Measurements from ENCODE around the gene XPNPEP1. TPM values are rescaled to one million over a fixed set of nuclear protein-coding genes. Genes with fewer than 3 reads are reported as not detected.

Gene XPNPEP1
- polyA plus RNA-seq, result 96.3 and 113 TPM in 2 replicates
- 90.3 and 102 TPM in 2 replicates for polyA minus RNA-seq

DNA sequence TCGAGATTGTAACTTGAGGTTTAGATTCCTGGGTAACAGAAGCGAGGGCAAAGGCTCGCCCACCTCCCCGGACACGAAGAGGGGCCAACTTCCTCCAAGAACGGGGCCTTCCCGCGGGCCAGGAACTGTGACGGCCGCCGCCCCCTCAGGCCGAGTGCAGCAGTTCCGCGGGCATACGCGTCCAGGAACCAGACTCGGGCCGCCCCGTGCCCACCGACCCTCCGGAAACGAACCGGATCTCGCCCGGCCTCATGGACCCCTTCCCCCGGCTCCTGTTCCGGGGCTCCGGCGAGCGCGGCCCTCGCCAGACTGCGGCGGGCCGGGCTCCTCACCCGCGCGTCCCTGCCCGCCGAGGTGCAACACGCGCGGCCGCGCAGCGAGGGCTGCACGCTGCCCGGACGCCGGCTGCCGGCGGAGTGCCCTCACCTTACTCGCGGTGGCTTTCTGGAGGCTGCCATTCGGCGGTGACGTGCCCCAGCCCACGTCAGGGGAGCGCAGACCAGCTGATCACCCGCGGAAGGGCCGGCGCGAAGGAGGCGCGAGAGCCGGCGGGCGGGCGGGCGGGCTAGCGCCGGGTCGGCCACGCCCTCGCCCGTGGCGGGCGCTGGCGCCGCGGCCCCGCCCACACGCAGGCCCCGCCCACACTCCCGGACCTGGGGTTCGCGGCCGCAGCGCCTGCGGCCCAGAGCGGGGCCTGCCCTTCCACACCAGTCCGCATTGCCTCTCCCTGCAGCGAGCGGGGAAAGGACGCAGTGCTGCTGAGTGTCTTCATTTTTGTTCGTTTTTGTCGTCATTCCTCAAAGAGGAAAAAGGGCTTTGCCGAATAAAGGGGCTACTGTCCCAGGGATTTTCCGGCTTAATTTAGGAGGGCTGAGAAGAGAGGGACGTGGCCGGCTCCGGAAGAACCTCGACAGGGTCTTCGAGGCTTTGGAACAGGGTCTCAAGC, at the start of gene XPNPEP1:
TSS of gene XPNPEP1 (minus strand) at position 536 of the 946 bp plus-strand sequence. CDS start at position 458, 78 bp downstream.
- H3K9me3 ChIP-seq (ENCODE audit: low read length), result no peaks in the 10 kb centered on the region
- H3K4me2 ChIP-seq (ENCODE audit: low read length), result peak within 1 kb of the TSS; percentile 78
- TF ChIP-seq EP300 (conservative IDR thresholded peaks at IDR 0.05; ENCODE audit: poor library complexity, severe bottlenecking), result peak; percentile 28
- peak; percentile 63 for TF ChIP-seq POLR2AphosphoS5 (IDR thresholded peaks at IDR 0.05)
- no peak for TF ChIP-seq TAF1 (IDR thresholded peaks at IDR 0.05; ENCODE audit: low read depth)
- TF ChIP-seq, protein P1, sequence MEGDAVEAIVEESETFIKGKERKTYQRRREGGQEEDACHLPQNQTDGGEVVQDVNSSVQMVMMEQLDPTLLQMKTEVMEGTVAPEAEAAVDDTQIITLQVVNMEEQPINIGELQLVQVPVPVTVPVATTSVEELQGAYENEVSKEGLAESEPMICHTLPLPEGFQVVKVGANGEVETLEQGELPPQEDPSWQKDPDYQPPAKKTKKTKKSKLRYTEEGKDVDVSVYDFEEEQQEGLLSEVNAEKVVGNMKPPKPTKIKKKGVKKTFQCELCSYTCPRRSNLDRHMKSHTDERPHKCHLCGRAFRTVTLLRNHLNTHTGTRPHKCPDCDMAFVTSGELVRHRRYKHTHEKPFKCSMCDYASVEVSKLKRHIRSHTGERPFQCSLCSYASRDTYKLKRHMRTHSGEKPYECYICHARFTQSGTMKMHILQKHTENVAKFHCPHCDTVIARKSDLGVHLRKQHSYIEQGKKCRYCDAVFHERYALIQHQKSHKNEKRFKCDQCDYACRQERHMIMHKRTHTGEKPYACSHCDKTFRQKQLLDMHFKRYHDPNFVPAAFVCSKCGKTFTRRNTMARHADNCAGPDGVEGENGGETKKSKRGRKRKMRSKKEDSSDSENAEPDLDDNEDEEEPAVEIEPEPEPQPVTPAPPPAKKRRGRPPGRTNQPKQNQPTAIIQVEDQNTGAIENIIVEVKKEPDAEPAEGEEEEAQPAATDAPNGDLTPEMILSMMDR (IDR thresholded peaks at IDR 0.05; ENCODE audit: poor library complexity, severe bottlenecking), result peak; percentile 14
- no peak for TF ChIP-seq EZH2 (IDR thresholded peaks at IDR 0.05; ENCODE audit: borderline replicate concordance, insufficient read depth, low read length, poor library complexity, severe bottlenecking)
- TF ChIP-seq SMC3 (conservative IDR thresholded peaks at IDR 0.05; ENCODE audit: poor library complexity), result peak; percentile 48
- TF ChIP-seq RAD21 (conservative IDR thresholded peaks at IDR 0.05), result peak; percentile 50
- peak; percentile 96 for TF ChIP-seq MXI1 (conservative IDR thresholded peaks at IDR 0.05; ENCODE audit: poor library complexity, severe bottlenecking)
- H3K9me2 ChIP-seq (ENCODE audit: insufficient read depth, low read length), result no peaks in the 10 kb centered on the region
- H4K20me1 ChIP-seq (ENCODE audit: insufficient read depth), result no peaks in the 10 kb centered on the region
- H3K27ac ChIP-seq (ENCODE audit: low read length), result no peak within 1 kb of the TSS
- peak within 1 kb of the TSS; percentile 84 for H3K4me3 ChIP-seq (ENCODE audit: low read length)
- no peaks in the 10 kb centered on the region for H3K36me3 ChIP-seq (ENCODE audit: insufficient read depth, low read length)
- no peaks in the 10 kb centered on the region for H3K79me2 ChIP-seq (replicated peaks; ENCODE audit: insufficient read depth, low read length)
- H3K9ac ChIP-seq (ENCODE audit: low read length), result peak within 1 kb of the TSS; percentile 69
- H2AFZ ChIP-seq (ENCODE audit: low read depth, low read length), result peak within 1 kb of the TSS; percentile 51
- H3K27me3 ChIP-seq (ENCODE audit: insufficient read depth, low read depth, low read length), result no peaks in the 10 kb centered on the region
- H3F3A ChIP-seq (ENCODE audit: insufficient read depth, low read length, poor library complexity, severe bottlenecking), result no peaks in the 10 kb centered on the region

DNA sequence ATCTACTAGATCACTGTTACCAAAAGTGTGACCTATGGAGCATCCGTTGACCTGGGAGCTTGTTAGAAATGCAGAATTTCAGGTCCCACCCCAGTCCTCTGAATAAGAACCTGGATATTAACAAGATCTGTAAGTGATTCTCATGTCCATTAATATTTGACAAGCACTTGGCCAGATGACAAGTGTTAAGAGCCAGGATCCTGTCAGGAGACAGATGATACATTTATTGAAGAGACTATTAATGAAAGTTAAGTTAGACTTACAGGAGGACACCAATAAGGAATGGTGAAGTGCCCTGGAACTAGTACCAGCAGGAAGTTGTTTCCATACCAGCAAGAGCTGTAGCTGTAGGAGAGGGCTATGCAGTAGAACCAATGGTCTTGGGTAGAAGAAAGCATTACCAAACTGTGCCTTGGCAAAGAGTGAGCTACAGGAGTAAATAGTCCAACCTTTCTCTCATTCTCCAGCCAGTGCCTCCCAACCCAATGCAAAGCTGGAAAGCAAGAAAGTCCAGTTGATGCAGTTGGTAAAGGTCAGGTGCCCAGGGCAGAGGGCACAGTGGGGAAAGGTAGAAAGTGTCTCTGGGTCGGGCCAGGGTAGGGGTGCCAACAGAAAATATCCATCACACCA, 49.2 kb upstream of the XPNPEP1 start:
- H3K4me2 ChIP-seq (ENCODE audit: low read length), result no peak overlapping the region
- H3K9ac ChIP-seq (ENCODE audit: low read length), result no peak overlapping the region
- H3K36me3 ChIP-seq (ENCODE audit: insufficient read depth, low read length), result no peaks in the 10 kb centered on the region
- no peaks in the 10 kb centered on the region for H3K79me2 ChIP-seq (replicated peaks; ENCODE audit: insufficient read depth, low read length)
- H2AFZ ChIP-seq (ENCODE audit: low read depth, low read length), result no peak overlapping the region
- TF ChIP-seq EZH2 (IDR thresholded peaks at IDR 0.05; ENCODE audit: borderline replicate concordance, insufficient read depth, low read length, poor library complexity, severe bottlenecking) (no peak), EP300 (conservative IDR thresholded peaks at IDR 0.05; ENCODE audit: poor library complexity, severe bottlenecking) (no peak), SMC3 (conservative IDR thresholded peaks at IDR 0.05; ENCODE audit: poor library complexity) (no peak)
- no peaks in the 10 kb centered on the region for H4K20me1 ChIP-seq (ENCODE audit: insufficient read depth)
- H3K9me2 ChIP-seq (ENCODE audit: insufficient read depth, low read length), result no peaks in the 10 kb centered on the region
- no peaks in the 10 kb centered on the region for H3K9me3 ChIP-seq (ENCODE audit: low read length)
- H3K27ac ChIP-seq (ENCODE audit: low read length), result no peak overlapping the region
- H3F3A ChIP-seq (ENCODE audit: insufficient read depth, low read length, poor library complexity, severe bottlenecking), result no peaks in the 10 kb centered on the region
- H3K4me3 ChIP-seq (ENCODE audit: low read length), result no peak overlapping the region
- H3K27me3 ChIP-seq (ENCODE audit: insufficient read depth, low read depth, low read length), result no peaks in the 10 kb centered on the region

DNA sequence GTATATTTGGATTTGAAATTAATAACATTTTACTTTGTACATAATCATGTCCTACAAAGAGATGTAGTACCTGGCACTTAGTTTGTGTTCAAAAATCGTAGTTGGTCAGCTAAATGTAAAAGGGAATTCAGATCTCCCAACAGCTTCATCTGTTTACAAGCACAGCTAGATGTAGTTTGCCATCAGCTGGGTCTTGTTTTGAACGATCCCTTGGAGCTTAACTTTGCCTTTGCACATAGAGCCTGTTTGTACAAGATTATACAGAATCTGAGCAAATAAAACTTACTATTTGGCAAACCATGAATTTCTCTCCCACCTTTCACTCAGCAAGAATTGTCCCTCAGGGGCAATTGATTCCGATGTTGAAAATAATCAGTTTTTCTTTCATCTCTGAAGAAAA, 48.3 kb upstream of the XPNPEP1 start:
- H3K4me3 ChIP-seq (ENCODE audit: low read length), result no peak overlapping the region
- no peaks in the 10 kb centered on the region for H3F3A ChIP-seq (ENCODE audit: insufficient read depth, low read length, poor library complexity, severe bottlenecking)
- no peaks in the 10 kb centered on the region for H3K27me3 ChIP-seq (ENCODE audit: insufficient read depth, low read depth, low read length)
- H3K27ac ChIP-seq (ENCODE audit: low read length), result no peak overlapping the region
- no peak overlapping the region for H3K9ac ChIP-seq (ENCODE audit: low read length)
- H3K36me3 ChIP-seq (ENCODE audit: insufficient read depth, low read length), result no peaks in the 10 kb centered on the region
- H3K9me2 ChIP-seq (ENCODE audit: insufficient read depth, low read length), result no peaks in the 10 kb centered on the region
- TF ChIP-seq, protein P2, sequence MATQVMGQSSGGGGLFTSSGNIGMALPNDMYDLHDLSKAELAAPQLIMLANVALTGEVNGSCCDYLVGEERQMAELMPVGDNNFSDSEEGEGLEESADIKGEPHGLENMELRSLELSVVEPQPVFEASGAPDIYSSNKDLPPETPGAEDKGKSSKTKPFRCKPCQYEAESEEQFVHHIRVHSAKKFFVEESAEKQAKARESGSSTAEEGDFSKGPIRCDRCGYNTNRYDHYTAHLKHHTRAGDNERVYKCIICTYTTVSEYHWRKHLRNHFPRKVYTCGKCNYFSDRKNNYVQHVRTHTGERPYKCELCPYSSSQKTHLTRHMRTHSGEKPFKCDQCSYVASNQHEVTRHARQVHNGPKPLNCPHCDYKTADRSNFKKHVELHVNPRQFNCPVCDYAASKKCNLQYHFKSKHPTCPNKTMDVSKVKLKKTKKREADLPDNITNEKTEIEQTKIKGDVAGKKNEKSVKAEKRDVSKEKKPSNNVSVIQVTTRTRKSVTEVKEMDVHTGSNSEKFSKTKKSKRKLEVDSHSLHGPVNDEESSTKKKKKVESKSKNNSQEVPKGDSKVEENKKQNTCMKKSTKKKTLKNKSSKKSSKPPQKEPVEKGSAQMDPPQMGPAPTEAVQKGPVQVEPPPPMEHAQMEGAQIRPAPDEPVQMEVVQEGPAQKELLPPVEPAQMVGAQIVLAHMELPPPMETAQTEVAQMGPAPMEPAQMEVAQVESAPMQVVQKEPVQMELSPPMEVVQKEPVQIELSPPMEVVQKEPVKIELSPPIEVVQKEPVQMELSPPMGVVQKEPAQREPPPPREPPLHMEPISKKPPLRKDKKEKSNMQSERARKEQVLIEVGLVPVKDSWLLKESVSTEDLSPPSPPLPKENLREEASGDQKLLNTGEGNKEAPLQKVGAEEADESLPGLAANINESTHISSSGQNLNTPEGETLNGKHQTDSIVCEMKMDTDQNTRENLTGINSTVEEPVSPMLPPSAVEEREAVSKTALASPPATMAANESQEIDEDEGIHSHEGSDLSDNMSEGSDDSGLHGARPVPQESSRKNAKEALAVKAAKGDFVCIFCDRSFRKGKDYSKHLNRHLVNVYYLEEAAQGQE (IDR thresholded peaks at IDR 0.05; ENCODE audit: borderline replicate concordance), result no peak
- no peak for TF ChIP-seq RAD21 (conservative IDR thresholded peaks at IDR 0.05)
- no peak for TF ChIP-seq SMC3 (conservative IDR thresholded peaks at IDR 0.05; ENCODE audit: poor library complexity)
- TF ChIP-seq EZH2 (IDR thresholded peaks at IDR 0.05; ENCODE audit: borderline replicate concordance, insufficient read depth, low read length, poor library complexity, severe bottlenecking), result no peak
- no peak overlapping the region for H2AFZ ChIP-seq (ENCODE audit: low read depth, low read length)
- H3K4me2 ChIP-seq (ENCODE audit: low read length), result no peak overlapping the region
- no peaks in the 10 kb centered on the region for H3K9me3 ChIP-seq (ENCODE audit: low read length)
- H3K79me2 ChIP-seq (replicated peaks; ENCODE audit: insufficient read depth, low read length), result no peaks in the 10 kb centered on the region
- no peaks in the 10 kb centered on the region for H4K20me1 ChIP-seq (ENCODE audit: insufficient read depth)

All from neural cell (in vitro differentiated cells).